HEK293 (cell line): ENCODE measurements around the gene MTX1.
A peak's percentile ranks its signal among the peaks of the same experiment; 100 is the strongest.

Experiments used
- INSM2 ChIP-seq: fragments of 450-650 bp; formaldehyde crosslinking; IDR thresholded peaks from 2 replicates; pipeline ENCODE4 v1.5.1; 2016; ENCODE audit warnings: missing biosample characterization, missing genetic modification characterization
- KLF1 ChIP-seq: fragments of 450-650 bp; formaldehyde crosslinking; IDR thresholded peaks from 2 replicates; pipeline ENCODE4 v1.5.1; 2016; ENCODE audit warnings: missing biosample characterization, missing genetic modification characterization
- PBX3 ChIP-seq: sonication (generic); formaldehyde crosslinking; IDR thresholded peaks from 2 replicates; pipeline ENCODE4 v1.8.1; 2022; ENCODE audit warnings: mild to moderate bottlenecking, moderate library complexity, missing genetic modification reagents
- YY1 ChIP-seq: fragments of 450-650 bp; formaldehyde crosslinking; IDR thresholded peaks from 2 replicates; pipeline ENCODE4 v1.5.1; 2018; ENCODE audit warnings: missing biosample characterization, missing genetic modification characterization
- ZBTB11 ChIP-seq: fragments of 450-650 bp; formaldehyde crosslinking; conservative IDR thresholded peaks from 2 replicates; pipeline ENCODE4 v1.5.1; 2016; ENCODE audit warnings: low read depth, missing biosample characterization, missing genetic modification characterization
- ZBTB26 ChIP-seq: fragments of 450-650 bp; formaldehyde crosslinking; optimal IDR thresholded peaks from 2 replicates; pipeline ENCODE3; 2016; ENCODE audit warnings: missing biosample characterization, mild to moderate bottlenecking, missing genetic modification characterization
- ZEB2 ChIP-seq: fragments of 450-650 bp; formaldehyde crosslinking; IDR thresholded peaks from 2 replicates; pipeline ENCODE4 v1.5.1; 2016; ENCODE audit warnings: missing biosample characterization, missing genetic modification characterization
- ZNF112 ChIP-seq: fragments of 450-650 bp; formaldehyde crosslinking; IDR thresholded peaks from 2 replicates; pipeline ENCODE4 v1.5.0; 2017; ENCODE audit warnings: missing biosample characterization, missing genetic modification characterization
- ZNF416 ChIP-seq: fragments of 450-650 bp; formaldehyde crosslinking; IDR thresholded peaks from 2 replicates; pipeline ENCODE4 v1.5.1; 2016; ENCODE audit warnings: missing biosample characterization, missing genetic modification characterization
- ZNF426 ChIP-seq: fragments of 450-650 bp; formaldehyde crosslinking; IDR thresholded peaks from 2 replicates; pipeline ENCODE4 v1.5.1; 2017; ENCODE audit warnings: missing biosample characterization, missing genetic modification characterization, mild to moderate bottlenecking, inconsistent platforms, moderate library complexity
- ZNF518A ChIP-seq: fragments of 450-650 bp; formaldehyde crosslinking; conservative IDR thresholded peaks from 2 replicates; pipeline ENCODE4 v1.5.1; 2016; ENCODE audit warnings: low read depth, missing biosample characterization, missing genetic modification characterization
- ZNF747 ChIP-seq: fragments of 450-650 bp; formaldehyde crosslinking; IDR thresholded peaks from 2 replicates; pipeline ENCODE4 v1.5.1; 2016; ENCODE audit warnings: missing biosample characterization, missing genetic modification characterization
- ZNF76 ChIP-seq: fragments of 450-650 bp; formaldehyde crosslinking; IDR thresholded peaks from 2 replicates; pipeline ENCODE4; 2016; ENCODE audit warnings: low read depth, missing biosample characterization, missing genetic modification characterization, borderline replicate concordance
- ZSCAN16 ChIP-seq: fragments of 450-650 bp; formaldehyde crosslinking; IDR thresholded peaks from 2 replicates; pipeline ENCODE4 v1.5.1; 2016; ENCODE audit warnings: missing biosample characterization, missing genetic modification characterization
- ZXDB ChIP-seq: fragments of 450-650 bp; formaldehyde crosslinking; IDR thresholded peaks from 2 replicates; pipeline ENCODE4 v1.5.1; 2016; ENCODE audit warnings: missing biosample characterization, missing genetic modification characterization
- TF ChIP-seq, protein P1 (sequence below): fragments of 450-650 bp; formaldehyde crosslinking; IDR thresholded peaks from 2 replicates; pipeline ENCODE4 v1.5.1; 2016; ENCODE audit warnings: missing biosample characterization, missing genetic modification characterization
- TF ChIP-seq, protein P2 (sequence below): fragments of 450-650 bp; formaldehyde crosslinking; IDR thresholded peaks from 2 replicates; pipeline ENCODE4; 2016; ENCODE audit warnings: missing biosample characterization, missing genetic modification characterization
- TF ChIP-seq, protein P3 (sequence below): fragments of 450-650 bp; formaldehyde crosslinking; IDR thresholded peaks from 2 replicates; pipeline ENCODE4 v1.5.1; 2017; ENCODE audit warnings: missing biosample characterization, missing genetic modification characterization

Gene MTX1

GRCh38 chr1:155218854-155219591, 10.5 kb downstream of the MTX1 start (continued):
- no peak for TF ChIP-seq ZBTB26 (tag by site-specific recombination)
- TF ChIP-seq ZBTB11 (tag by site-specific recombination), result no peak
- TF ChIP-seq, protein P1, sequence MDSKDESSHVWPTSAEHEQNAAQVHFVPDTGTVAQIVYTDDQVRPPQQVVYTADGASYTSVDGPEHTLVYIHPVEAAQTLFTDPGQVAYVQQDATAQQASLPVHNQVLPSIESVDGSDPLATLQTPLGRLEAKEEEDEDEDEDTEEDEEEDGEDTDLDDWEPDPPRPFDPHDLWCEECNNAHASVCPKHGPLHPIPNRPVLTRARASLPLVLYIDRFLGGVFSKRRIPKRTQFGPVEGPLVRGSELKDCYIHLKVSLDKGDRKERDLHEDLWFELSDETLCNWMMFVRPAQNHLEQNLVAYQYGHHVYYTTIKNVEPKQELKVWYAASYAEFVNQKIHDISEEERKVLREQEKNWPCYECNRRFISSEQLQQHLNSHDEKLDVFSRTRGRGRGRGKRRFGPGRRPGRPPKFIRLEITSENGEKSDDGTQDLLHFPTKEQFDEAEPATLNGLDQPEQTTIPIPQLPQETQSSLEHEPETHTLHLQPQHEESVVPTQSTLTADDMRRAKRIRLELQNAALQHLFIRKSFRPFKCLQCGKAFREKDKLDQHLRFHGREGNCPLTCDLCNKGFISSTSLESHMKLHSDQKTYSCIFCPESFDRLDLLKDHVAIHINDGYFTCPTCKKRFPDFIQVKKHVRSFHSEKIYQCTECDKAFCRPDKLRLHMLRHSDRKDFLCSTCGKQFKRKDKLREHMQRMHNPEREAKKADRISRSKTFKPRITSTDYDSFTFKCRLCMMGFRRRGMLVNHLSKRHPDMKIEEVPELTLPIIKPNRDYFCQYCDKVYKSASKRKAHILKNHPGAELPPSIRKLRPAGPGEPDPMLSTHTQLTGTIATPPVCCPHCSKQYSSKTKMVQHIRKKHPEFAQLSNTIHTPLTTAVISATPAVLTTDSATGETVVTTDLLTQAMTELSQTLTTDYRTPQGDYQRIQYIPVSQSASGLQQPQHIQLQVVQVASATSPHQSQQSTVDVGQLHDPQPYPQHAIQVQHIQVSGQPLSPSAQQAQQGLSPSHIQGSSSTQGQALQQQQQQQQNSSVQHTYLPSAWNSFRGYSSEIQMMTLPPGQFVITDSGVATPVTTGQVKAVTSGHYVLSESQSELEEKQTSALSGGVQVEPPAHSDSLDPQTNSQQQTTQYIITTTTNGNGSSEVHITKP, result peak; percentile 91
- TF ChIP-seq ZNF747 (tag by site-specific recombination), result no peak
- TF ChIP-seq ZNF112 (tag by site-specific recombination), result no peak
- TF ChIP-seq KLF1, result no peak
- TF ChIP-seq, protein P2, sequence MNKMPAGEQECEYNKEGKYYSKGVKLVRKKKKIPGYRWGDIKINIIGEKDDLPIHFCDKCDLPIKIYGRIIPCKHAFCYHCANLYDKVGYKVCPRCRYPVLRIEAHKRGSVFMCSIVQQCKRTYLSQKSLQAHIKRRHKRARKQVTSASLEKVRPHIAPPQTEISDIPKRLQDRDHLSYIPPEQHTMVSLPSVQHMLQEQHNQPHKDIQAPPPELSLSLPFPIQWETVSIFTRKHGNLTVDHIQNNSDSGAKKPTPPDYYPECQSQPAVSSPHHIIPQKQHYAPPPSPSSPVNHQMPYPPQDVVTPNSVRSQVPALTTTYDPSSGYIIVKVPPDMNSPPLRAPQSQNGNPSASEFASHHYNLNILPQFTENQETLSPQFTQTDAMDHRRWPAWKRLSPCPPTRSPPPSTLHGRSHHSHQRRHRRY (tag by site-specific recombination), result no peak
- TF ChIP-seq PBX3 (CRISPR knock-in tag), result no peak
- TF ChIP-seq ZNF416 (tag by site-specific recombination), result no peak
- TF ChIP-seq ZEB2 (tag by site-specific recombination), result no peak
- 0 out of 2 replicates have a peak, but pooled peaks have one; percentile 38 for TF ChIP-seq INSM2 (tag by site-specific recombination)
- peak; percentile 59; the same call in 1 of the 2 replicates for TF ChIP-seq ZXDB (tag by site-specific recombination)
- TF ChIP-seq YY1 (tag by site-specific recombination), result peak; percentile 93
- peak; percentile 59; the same call in 1 of the 2 replicates for TF ChIP-seq ZNF518A
- TF ChIP-seq, protein P3, sequence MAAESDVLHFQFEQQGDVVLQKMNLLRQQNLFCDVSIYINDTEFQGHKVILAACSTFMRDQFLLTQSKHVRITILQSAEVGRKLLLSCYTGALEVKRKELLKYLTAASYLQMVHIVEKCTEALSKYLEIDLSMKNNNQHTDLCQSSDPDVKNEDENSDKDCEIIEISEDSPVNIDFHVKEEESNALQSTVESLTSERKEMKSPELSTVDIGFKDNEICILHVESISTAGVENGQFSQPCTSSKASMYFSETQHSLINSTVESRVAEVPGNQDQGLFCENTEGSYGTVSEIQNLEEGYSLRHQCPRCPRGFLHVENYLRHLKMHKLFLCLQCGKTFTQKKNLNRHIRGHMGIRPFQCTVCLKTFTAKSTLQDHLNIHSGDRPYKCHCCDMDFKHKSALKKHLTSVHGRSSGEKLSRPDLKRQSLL (tag by site-specific recombination), result no peak
- no peak for TF ChIP-seq ZNF426 (tag by site-specific recombination)
- no peak for TF ChIP-seq ZSCAN16 (tag by site-specific recombination)
- TF ChIP-seq ZNF76 (tag by site-specific recombination), result peak; percentile 39; the same call in 1 of the 2 replicates
